MCF 10A (cell line): Measurements from ENCODE around the gene MUC4. TPM values are rescaled to one million over a fixed set of nuclear protein-coding genes. Genes with fewer than 3 reads are reported as not detected.

Source experiments
- BruUV-seq: library from RNA; stranded (reverse); fragments of 400-500 nt; replicated peaks from 2 replicates; lab custom pipeline; 2021; lab: Mats Ljungman, UMichigan
- CTCF ChIA-PET: fragments of 300-600 bp; sonication (Branson Sonifier 250); formaldehyde crosslinking; extraction: SDS; loops from one replicate; lab custom pipeline; 2021; ENCODE audit warnings: antibody characterized with exemption, inconsistent platforms; lab: Yijun Ruan, JAX
- POLR2A ChIA-PET: fragments of 300-600, 350-650 bp; sonication (Branson Sonifier 250); formaldehyde crosslinking; extraction: SDS; loops from one replicate; lab custom pipeline; 2020; ENCODE audit warnings: antibody characterized with exemption, inconsistent platforms; lab: Yijun Ruan, JAX
- DNase-seq: peaks from one replicate; pipeline ENCODE4 v3.0.0-alpha.2; 2018; ENCODE audit not compliant: unreplicated experiment
- H3K27ac Mint-ChIP-seq: one replicate; pipeline ENCODE4 v1.8.0; 2022; ENCODE audit warnings: mild to moderate bottlenecking, low read depth, mixed read lengths; ENCODE audit not compliant: unreplicated experiment
- H3K27me3 Mint-ChIP-seq: one replicate; pipeline ENCODE4 v1.8.0; 2022; ENCODE audit warnings: mixed read lengths; ENCODE audit not compliant: insufficient read depth, unreplicated experiment
- H3K36me3 Mint-ChIP-seq: one replicate; pipeline ENCODE4 v1.8.0; 2022; ENCODE audit warnings: mild to moderate bottlenecking, moderate library complexity, mixed read lengths; ENCODE audit not compliant: insufficient read depth, unreplicated experiment
- H3K4me1 Mint-ChIP-seq: one replicate; pipeline ENCODE4 v1.8.0; 2022; ENCODE audit warnings: mixed read lengths; ENCODE audit not compliant: insufficient read depth, unreplicated experiment
- H3K4me3 Mint-ChIP-seq: one replicate; pipeline ENCODE4 v1.8.0; 2022; ENCODE audit warnings: mild to moderate bottlenecking, moderate library complexity, mixed read lengths; ENCODE audit not compliant: unreplicated experiment
- H3K9me3 Mint-ChIP-seq: one replicate; pipeline ENCODE4 v1.8.0; 2022; ENCODE audit warnings: mixed read lengths; ENCODE audit not compliant: unreplicated experiment
- CTCF ChIP-seq: fragments of 200-600 bp; IDR thresholded peaks from one replicate; pipeline ENCODE4 v1.8.0; 2022; ENCODE audit warnings: antibody characterized with exemption, mild to moderate bottlenecking; ENCODE audit not compliant: unreplicated experiment
- intact Hi-C: fragments of 100-400 bp; cut with micrococcal nuclease; formaldehyde crosslinking; loops from 2 replicates; pipeline ENCODE4 v1.14.1; 2022
- total RNA-seq: library from RNA; stranded (reverse); gene quantifications from 2 replicates; pipeline ENCODE4 v1.2.3, GENCODE V29; 2022

The MUC4 gene
- total RNA-seq, 1 experiment from 2014 or later, result not detected

GRCh38 chr3:195854628-195855294, 43.0 kb upstream of the MUC4 start:
- no peak for DNase-seq
- TF ChIP-seq CTCF, result no peak
- BruUV-seq, result no TSS peak
- Mint-ChIP-seq H3K4me3 (no peak overlapping the region), H3K4me1 (peaks cover 7% of the 10 kb centered on the region), H3K27me3 (no peaks in the 10 kb centered on the region), H3K9me3 (no peaks in the 10 kb centered on the region), H3K27ac (no peak overlapping the region), H3K36me3 (peaks cover 4% of the 10 kb centered on the region)
- intact Hi-C loops, result loop anchor here (5.0 kb wide), 3 partner anchors 138 to 663 kb away; partner anchors contain the start of gene SMCO1
- POLR2A ChIA-PET, result interaction anchor here (0.6 to 1.3 kb wide), 3 partner anchors 40 to 67 kb away, joined by 3 to 4 read pairs (median 3); no protein-coding TSS in a partner anchor
- CTCF ChIA-PET, result no interaction called here

GRCh38 chr3:195853996-195854395, 42.3 kb upstream of the MUC4 start:
- H3K4me1 Mint-ChIP-seq, result peaks cover under 1% of the 10 kb centered on the region
- no peaks in the 10 kb centered on the region for H3K9me3 Mint-ChIP-seq
- no peaks in the 10 kb centered on the region for H3K27me3 Mint-ChIP-seq
- POLR2A ChIA-PET, result interaction anchor here (0.9 to 1.3 kb wide), 2 partner anchors 41 to 61 kb away, joined by 3 to 4 read pairs; no protein-coding TSS in a partner anchor
- H3K27ac Mint-ChIP-seq, result no peak overlapping the region
- intact Hi-C loops, result loop anchor here (5.0 kb wide), 1 partner anchor 202 kb away; no protein-coding TSS in a partner anchor
- no peaks in the 10 kb centered on the region for H3K36me3 Mint-ChIP-seq
- CTCF ChIA-PET, result interaction anchor here (1.1 kb wide), 1 partner anchor 61 kb away, joined by 4 read pairs; no protein-coding TSS in a partner anchor
- no peak for TF ChIP-seq CTCF
- no peak overlapping the region for H3K4me3 Mint-ChIP-seq
- no TSS peak for BruUV-seq
- DNase-seq, result no peak

GRCh38 chr3:195853036-195853435, 41.3 kb upstream of the MUC4 start:
- Mint-ChIP-seq H3K9me3 (no peaks in the 10 kb centered on the region), H3K4me3 (no peak overlapping the region), H3K36me3 (no peaks in the 10 kb centered on the region), H3K27ac (no peak overlapping the region), H3K27me3 (no peaks in the 10 kb centered on the region), H3K4me1 (no peaks in the 10 kb centered on the region)
- ChIA-PET POLR2A (interaction anchor here (1.7 kb wide), 1 partner anchor 55 kb away, joined by 5 read pairs; the partner anchor contains the start of gene TNK2), CTCF (interaction anchor here (0.6 to 2.1 kb wide), 6 partner anchors 10 to 206 kb away, joined by 3 to 8 read pairs (median 4); no protein-coding TSS in a partner anchor)
- TF ChIP-seq CTCF, result no peak
- intact Hi-C loops, result loop anchor here (5.0 kb wide), 1 partner anchor 201 kb away; no protein-coding TSS in a partner anchor
- BruUV-seq, result no TSS peak
- no peak for DNase-seq

- no peaks in the 10 kb centered on the region for H3K9me3 Mint-ChIP-seq
- no peaks in the 10 kb centered on the region for H3K36me3 Mint-ChIP-seq
- H3K4me3 Mint-ChIP-seq, result no peak overlapping the region
- no peaks in the 10 kb centered on the region for H3K4me1 Mint-ChIP-seq
- ChIA-PET POLR2A (interaction anchor here (1.0 kb wide), 1 partner anchor 8 kb away, joined by 3 read pairs; no protein-coding TSS in a partner anchor), CTCF (interaction anchor here (0.6 to 2.4 kb wide), 36 partner anchors 8 to 582 kb away, joined by 3 to 25 read pairs (median 4); partner anchors contain the start of gene TNK2)
- peak; percentile 100 for TF ChIP-seq CTCF
- H3K27me3 Mint-ChIP-seq, result peaks cover under 1% of the 10 kb centered on the region
- BruUV-seq, result no TSS peak
- intact Hi-C loops, result loop anchor here (5.0 kb wide), 1 partner anchor 199 kb away; no protein-coding TSS in a partner anchor
- H3K27ac Mint-ChIP-seq, result no peak overlapping the region
- DNase-seq, result peak; percentile 91
Measured at GRCh38 chr3:195850857-195851543, 39.3 kb upstream of the MUC4 start.
